DND-41 (cell line): ENCODE measurements around the gene MRAP.

Source experiments
- CTCF ChIP-seq: IDR thresholded peaks from 2 replicates; pipeline ENCODE4 v1.5.1; 2012; ENCODE audit warnings: borderline replicate concordance, low read length, moderate library complexity, mild to moderate bottlenecking; ENCODE audit not compliant: poor library complexity, severe bottlenecking; ENCODE audit errors: extremely low read depth
- EZH2 ChIP-seq: IDR thresholded peaks from 3 replicates; pipeline ENCODE4 v1.6.1; 2012; ENCODE audit warnings: borderline replicate concordance, low read depth, mild to moderate bottlenecking, moderate library complexity, low read length, inconsistent platforms; ENCODE audit not compliant: severe bottlenecking

- TF ChIP-seq EZH2 (no peak), CTCF (no peak)
Observed at GRCh38 chr21:32322676-32323075, 24.0 kb downstream of the MRAP start.
